NB4 (cell line): ENCODE measurements around the gene VWA3B.

Source experiments
- MYC ChIP-seq: IDR thresholded peaks from 2 replicates; pipeline ENCODE4 v1.6.1; 2011; ENCODE audit warnings: low read depth, low read length
- POLR2A ChIP-seq: IDR thresholded peaks from 2 replicates; pipeline ENCODE4 v1.6.1; 2011; ENCODE audit warnings: mild to moderate bottlenecking; ENCODE audit not compliant: insufficient read length; ENCODE audit errors: extremely low read depth
- TF ChIP-seq, protein P1 (sequence below): IDR thresholded peaks from one replicate; pipeline ENCODE4 v1.5.1; 2012; ENCODE audit warnings: low read depth, low read length
- TF ChIP-seq, protein P2 (sequence below): IDR thresholded peaks from 2 replicates; pipeline ENCODE4 v1.6.1; 2011; ENCODE audit warnings: low read depth, low read length

DNA sequence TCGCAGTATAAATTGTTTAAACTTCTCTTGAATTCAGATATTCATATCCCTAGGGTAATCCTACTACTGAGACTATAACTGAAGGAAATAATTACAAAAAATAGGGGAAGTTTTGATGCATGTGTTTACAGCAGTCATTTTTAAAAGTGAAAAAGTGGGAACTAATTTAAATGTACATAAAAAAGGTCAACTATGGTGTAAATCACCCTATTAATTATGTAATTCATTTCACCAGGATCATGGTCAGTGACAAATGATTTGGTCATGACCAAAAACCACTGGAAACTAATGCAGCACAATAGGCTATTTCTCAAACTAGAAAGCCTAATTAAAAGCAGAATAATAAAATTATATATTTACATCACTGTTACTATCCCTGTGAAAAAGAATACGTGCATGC is 254.3 kb downstream of the VWA3B start:
- TF ChIP-seq, protein P1, sequence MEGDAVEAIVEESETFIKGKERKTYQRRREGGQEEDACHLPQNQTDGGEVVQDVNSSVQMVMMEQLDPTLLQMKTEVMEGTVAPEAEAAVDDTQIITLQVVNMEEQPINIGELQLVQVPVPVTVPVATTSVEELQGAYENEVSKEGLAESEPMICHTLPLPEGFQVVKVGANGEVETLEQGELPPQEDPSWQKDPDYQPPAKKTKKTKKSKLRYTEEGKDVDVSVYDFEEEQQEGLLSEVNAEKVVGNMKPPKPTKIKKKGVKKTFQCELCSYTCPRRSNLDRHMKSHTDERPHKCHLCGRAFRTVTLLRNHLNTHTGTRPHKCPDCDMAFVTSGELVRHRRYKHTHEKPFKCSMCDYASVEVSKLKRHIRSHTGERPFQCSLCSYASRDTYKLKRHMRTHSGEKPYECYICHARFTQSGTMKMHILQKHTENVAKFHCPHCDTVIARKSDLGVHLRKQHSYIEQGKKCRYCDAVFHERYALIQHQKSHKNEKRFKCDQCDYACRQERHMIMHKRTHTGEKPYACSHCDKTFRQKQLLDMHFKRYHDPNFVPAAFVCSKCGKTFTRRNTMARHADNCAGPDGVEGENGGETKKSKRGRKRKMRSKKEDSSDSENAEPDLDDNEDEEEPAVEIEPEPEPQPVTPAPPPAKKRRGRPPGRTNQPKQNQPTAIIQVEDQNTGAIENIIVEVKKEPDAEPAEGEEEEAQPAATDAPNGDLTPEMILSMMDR: no peak
- TF ChIP-seq POLR2A (no peak), MYC (no peak)
- TF ChIP-seq, protein P2, sequence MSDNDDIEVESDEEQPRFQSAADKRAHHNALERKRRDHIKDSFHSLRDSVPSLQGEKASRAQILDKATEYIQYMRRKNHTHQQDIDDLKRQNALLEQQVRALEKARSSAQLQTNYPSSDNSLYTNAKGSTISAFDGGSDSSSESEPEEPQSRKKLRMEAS: no peak
